ENCODE measurements around the gene TM2D1.
A peak's percentile ranks its signal among the peaks of the same experiment; 100 is the strongest.

TM2D1 gene

DNA sequence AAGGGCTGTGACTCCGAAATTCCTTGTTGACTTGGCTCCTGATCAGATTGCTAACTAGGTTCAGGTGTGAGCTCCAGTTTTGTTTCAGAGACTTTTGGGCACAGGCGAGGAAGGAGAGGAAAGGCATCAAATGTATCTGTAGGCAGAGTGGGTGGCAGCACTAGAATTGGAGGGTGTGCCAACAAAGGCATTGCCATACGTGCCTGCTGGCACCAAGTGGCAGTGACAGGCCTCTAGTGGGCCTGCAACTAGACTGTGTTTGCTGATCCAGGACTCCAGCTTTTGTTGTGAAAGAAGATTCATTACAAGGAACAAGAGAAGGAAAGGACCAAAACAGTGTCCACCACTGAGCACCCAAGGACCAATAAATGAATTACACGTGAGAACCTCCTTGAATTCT, 79.5 kb downstream of the TM2D1 start:
- Histone ChIP-seq H3K27ac (no peak overlapping the region), H3K36me3 (replicated peaks) (no peaks in the 10 kb centered on the region), H3K27me3 (replicated peaks) (no peaks in the 10 kb centered on the region), H3K4me3 (ENCODE audit: low read depth, low read length) (no peak overlapping the region)
- TF ChIP-seq, protein P1, sequence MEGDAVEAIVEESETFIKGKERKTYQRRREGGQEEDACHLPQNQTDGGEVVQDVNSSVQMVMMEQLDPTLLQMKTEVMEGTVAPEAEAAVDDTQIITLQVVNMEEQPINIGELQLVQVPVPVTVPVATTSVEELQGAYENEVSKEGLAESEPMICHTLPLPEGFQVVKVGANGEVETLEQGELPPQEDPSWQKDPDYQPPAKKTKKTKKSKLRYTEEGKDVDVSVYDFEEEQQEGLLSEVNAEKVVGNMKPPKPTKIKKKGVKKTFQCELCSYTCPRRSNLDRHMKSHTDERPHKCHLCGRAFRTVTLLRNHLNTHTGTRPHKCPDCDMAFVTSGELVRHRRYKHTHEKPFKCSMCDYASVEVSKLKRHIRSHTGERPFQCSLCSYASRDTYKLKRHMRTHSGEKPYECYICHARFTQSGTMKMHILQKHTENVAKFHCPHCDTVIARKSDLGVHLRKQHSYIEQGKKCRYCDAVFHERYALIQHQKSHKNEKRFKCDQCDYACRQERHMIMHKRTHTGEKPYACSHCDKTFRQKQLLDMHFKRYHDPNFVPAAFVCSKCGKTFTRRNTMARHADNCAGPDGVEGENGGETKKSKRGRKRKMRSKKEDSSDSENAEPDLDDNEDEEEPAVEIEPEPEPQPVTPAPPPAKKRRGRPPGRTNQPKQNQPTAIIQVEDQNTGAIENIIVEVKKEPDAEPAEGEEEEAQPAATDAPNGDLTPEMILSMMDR (IDR thresholded peaks at IDR 0.05; ENCODE audit: low read depth, low read length, missing control alignments), result no peak
- in situ Hi-C loops (cut with HindIII; ENCODE audit: low pct_ligation_motif_present, low sequenced_read_pairs), result no loop called here
- DNase-seq, result no peak

DNA sequence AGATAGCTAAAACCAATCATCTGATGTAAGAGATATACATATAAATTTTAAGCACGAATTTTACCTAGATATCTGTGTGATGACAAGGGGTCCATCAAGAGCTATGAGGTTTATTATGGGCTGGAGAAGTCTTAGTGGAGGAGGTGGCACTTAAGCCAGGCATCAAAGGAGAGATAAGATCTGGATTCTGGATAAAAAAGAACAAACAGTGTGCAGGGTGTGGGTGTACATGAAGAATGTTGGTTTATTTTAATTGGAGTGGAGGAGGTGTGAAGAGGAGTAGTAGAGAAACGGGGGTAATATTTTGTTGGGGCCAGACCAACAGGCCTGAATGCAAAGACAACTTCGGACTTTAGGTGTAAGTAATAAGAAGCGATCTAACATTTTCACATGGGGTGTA, 80.6 kb downstream of the TM2D1 start:
- in situ Hi-C loops (cut with HindIII; ENCODE audit: low pct_ligation_motif_present, low sequenced_read_pairs), result no loop called here
- TF ChIP-seq, protein P1 (IDR thresholded peaks at IDR 0.05; ENCODE audit: low read depth, low read length, missing control alignments), result no peak
- Histone ChIP-seq H3K27ac (no peak overlapping the region), H3K27me3 (replicated peaks) (no peaks in the 10 kb centered on the region), H3K4me3 (ENCODE audit: low read depth, low read length) (no peak overlapping the region), H3K36me3 (replicated peaks) (no peaks in the 10 kb centered on the region)
- DNase-seq, result no peak

DNA sequence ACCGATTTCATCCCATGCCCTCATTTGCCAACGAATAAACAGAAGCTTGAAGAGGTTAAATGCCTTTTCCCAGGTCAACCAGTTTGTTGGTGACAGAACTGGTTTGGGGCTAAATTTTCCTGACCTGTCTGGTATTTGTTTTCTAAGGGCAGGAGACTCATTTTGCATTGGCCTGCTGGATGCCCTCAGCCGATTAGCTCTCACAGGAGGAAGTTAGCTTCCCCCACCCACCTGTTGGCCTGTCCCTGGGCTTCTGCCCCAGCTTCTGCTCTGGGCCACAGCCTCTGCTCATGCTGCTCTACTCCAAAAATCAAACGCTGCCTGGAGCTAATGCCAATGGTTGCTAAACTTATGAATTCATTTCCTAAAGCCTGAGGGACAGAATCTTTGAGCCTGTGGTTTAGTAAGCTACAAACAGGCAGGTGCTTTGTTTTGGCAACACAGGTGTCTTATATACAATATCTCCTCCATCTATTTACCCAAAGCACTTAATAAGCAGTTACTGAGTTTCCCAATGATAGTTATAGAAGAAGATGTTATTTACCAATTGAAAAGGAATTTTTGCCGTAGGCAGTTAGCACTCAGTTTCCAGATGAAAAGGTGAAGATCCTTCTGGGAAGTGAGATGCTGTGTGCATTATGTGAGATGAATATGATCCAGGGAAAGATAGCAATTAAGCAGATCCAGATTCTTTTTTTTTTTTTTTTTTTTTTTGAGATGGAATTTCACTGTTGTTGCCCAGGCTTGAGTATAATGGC, 82.3 kb downstream of the TM2D1 start:
- DNase-seq, result no peak
- TF ChIP-seq, protein P1 (IDR thresholded peaks at IDR 0.05; ENCODE audit: low read depth, low read length, missing control alignments), result no peak
- no peaks in the 10 kb centered on the region for H3K27me3 ChIP-seq (replicated peaks)
- H3K36me3 ChIP-seq (replicated peaks), result no peaks in the 10 kb centered on the region
- H3K4me3 ChIP-seq (ENCODE audit: low read depth, low read length), result no peak overlapping the region
- in situ Hi-C loops (cut with HindIII; ENCODE audit: low pct_ligation_motif_present, low sequenced_read_pairs), result no loop called here
- H3K27ac ChIP-seq, result no peak overlapping the region

DNA sequence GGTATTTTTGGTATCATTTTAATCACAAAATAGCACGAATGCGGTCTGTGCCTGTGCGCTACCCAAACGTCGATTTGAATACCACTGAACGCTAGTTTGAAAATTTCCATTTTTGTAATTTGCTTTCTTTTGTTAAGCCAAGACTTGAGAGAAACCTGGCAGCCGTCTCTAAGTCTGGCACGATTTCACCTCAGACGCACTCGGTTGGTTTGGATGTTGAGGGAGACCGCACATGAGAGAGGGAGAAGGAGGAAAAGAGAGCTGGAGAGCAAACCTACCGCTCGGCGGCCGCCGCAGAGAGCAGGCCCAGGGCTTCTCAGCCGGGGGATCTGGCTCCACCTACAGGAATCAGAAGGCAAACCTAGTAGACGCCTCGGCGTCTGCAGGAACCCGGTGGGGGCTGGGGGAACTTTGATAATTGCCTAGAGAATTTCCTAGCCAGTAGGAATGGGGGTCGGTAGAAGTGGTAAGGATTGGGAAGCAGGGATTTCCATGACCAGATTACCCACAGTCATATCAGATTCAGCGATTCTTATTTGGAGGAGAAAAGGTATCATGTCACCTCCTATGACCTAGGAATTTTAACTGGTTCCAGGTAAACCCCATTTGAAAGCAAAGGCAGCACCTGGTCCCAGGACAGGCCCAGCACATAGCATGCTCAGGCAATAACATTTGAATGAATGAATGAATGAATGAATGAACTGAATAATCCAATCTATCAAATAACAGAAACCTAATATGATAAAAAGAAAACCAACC, 83.2 kb downstream of the TM2D1 start:
- H3K27me3 ChIP-seq (replicated peaks), result no peaks in the 10 kb centered on the region
- in situ Hi-C loops (cut with HindIII; ENCODE audit: low pct_ligation_motif_present, low sequenced_read_pairs), result no loop called here
- H3K4me3 ChIP-seq (ENCODE audit: low read depth, low read length), result no peak overlapping the region
- no peak overlapping the region for H3K27ac ChIP-seq
- H3K36me3 ChIP-seq (replicated peaks), result no peaks in the 10 kb centered on the region
- TF ChIP-seq, protein P1 (IDR thresholded peaks at IDR 0.05; ENCODE audit: low read depth, low read length, missing control alignments), result peak; percentile 87
- DNase-seq, result peak; percentile 62

DNA sequence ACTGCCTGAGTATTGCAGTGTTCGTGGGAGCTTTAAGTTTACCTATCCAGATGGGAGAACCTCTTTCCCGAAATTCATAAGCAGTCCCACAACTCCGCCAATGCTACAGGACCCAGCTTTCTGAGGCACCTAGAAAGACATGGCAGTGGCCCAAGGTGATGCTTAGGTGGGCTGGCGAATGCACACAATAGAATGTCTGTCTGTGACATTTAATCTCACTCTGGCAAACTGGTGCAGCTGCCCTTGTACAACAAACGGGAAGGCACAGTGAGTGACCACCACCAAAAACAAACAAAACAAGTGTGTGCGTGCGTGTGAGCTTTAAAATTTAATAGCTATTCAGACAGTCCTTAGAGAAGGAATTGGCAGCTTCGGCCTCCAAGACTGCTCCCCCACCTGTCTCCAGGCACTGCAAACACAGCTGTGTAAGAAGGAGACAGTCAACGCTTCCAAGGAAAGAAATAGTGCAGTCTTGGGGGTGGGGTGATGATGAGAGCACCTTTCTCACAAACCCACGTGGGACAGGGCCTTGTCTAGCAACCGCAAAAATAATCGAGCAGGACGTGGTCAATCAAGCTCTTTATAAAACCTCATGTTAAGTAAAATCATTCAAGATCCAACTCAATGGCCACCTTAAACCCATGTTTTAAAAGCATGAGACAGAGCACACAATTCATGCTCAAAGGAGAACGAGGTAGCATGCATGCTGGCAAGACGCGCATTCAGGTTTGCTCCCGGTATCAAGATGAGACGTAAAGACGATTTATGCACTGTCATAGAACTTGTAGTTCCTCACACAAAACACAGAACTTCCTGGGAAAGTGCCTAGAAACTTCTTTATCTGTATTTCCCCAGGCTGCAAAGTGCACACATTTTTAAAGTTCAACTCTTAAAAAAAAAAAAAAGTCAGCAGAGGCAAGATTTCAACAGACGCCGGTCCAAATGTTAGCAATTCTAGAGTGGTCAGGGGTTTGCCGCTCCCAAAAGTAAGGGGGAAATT, 84.1 kb downstream of the TM2D1 start:
- no peaks in the 10 kb centered on the region for H3K27me3 ChIP-seq (replicated peaks)
- TF ChIP-seq, protein P1 (IDR thresholded peaks at IDR 0.05; ENCODE audit: low read depth, low read length, missing control alignments), result no peak
- H3K27ac ChIP-seq, result no peak overlapping the region
- no peak overlapping the region for H3K4me3 ChIP-seq (ENCODE audit: low read depth, low read length)
- H3K36me3 ChIP-seq (replicated peaks), result no peaks in the 10 kb centered on the region
- in situ Hi-C loops (cut with HindIII; ENCODE audit: low pct_ligation_motif_present, low sequenced_read_pairs), result no loop called here
- DNase-seq, result no peak

Measured in brain microvascular endothelial cell (primary cell).